GM12874 (cell line): ENCODE results near the gene PHF20.

Source experiments
- CTCF ChIP-seq: IDR thresholded peaks from 2 replicates; pipeline ENCODE4 v1.5.1; 2011; ENCODE audit warnings: low read depth, mild to moderate bottlenecking, control low read depth, low read length, moderate library complexity; ENCODE audit not compliant: insufficient read depth

The PHF20 gene

DNA sequence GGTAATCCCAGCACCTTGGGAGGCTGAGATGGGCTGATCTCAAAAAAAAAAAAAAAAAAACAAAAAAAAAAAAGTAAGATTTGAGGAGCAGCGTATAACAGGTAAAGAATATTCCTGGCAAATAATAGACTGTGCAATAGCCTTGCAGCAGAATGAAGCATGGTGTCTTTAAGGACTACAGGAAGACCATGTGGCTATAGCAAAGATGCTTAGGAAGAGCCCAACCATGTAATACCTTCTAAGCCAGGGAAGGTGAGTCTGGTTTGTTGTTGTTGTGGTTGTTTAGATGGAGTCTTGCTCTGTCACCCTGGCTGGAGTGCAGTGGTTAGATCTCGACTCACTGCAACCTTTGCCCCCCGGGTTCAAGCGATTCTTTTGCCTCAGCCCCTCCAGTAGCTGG, 15.4 kb upstream of the PHF20 start:
- no peak for TF ChIP-seq CTCF

DNA sequence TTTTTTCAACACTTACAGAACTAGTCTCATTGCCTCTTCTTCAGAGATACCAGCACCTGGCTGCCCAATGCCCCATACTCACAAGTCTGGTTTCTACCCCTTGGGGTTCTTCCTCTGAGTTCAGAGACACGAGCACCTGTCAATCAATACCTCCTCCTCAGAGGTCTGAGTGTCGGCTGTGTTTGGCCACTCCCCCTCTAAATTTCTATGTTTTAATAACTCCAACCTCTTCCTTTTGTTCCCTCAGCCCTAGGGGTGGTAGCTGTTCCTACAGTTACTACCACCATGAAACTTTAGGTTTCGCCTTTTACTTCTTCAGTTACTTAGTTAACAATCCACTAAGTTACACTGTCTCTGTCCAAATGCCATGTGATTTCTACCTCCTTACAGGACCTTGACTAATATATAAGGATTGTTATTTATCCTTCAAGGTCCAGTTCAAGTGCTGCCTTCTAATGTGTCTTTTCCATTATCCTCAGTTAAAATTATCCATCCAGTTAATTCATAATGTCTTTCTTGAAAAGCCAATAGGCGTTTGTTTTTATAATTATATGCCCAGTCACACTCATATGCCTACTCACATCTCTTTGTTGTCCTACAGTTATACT, 14.6 kb upstream of the PHF20 start:
- TF ChIP-seq CTCF: no peak

GRCh38 chr20:35762461-35762860, 9.4 kb upstream of the PHF20 start:
- TF ChIP-seq CTCF: no peak

- no peak for TF ChIP-seq CTCF
These were observed 5.0 kb upstream of the PHF20 start for GRCh38 chr20:35766843-35767242.

DNA sequence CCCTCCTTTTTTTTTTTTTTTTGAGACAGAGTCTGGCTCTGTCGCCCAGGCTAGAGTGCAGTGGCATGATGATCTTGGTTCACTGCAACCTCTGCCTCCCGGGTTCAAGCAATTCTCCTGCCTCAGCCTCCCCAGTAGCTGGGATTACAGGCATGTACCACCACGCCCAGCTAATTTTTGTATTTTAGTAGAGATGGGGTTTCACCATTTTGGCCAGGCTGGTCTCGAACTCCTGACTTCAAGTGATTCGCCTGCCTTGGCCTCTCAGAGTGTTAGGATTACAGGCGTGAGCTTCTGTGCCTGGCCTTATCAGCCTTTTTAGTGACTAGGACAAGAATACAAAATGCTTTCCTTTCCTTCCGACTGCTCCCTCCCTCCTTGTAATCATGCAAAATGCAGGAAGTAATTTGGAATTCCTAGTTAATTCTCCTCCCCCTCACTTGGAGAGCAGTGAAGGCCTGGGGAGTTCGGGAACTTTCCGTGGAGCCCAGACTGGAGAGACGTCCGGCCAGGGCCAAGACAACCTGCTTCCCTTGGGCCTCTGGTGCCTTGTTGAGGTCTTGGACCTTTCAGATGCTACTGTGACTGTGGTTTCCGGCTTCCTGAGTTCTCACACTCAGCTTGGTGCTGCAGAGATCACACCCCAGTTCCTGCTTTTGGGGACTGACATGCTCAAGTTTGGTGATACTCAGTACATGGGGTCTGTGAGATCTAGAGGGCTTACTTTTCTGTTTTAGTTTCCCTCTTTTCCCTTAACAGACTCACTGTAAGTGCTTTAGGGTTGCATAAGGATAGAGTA, 3.9 kb upstream of the PHF20 start:
- no peak for TF ChIP-seq CTCF

GRCh38 chr20:35768731-35769664, 2.8 kb upstream of the PHF20 start:
- TF ChIP-seq CTCF: no peak

- TF ChIP-seq CTCF: no peak
These were observed 487 bp upstream of the PHF20 start for GRCh38 chr20:35771367-35771688.
